Measurements from ENCODE around the gene PTK6. TPM values are rescaled to one million over a fixed set of nuclear protein-coding genes. Genes with fewer than 3 reads are reported as not detected.
"Not testable (repeated sequence)": the region's sequence is repeated elsewhere in the genome, so short reads cannot be mapped to it uniquely, and the experiment has no call there.

The PTK6 gene
- total RNA-seq, 2 donors from 2014 or later: 0.69 to 1.9 TPM

DNA sequence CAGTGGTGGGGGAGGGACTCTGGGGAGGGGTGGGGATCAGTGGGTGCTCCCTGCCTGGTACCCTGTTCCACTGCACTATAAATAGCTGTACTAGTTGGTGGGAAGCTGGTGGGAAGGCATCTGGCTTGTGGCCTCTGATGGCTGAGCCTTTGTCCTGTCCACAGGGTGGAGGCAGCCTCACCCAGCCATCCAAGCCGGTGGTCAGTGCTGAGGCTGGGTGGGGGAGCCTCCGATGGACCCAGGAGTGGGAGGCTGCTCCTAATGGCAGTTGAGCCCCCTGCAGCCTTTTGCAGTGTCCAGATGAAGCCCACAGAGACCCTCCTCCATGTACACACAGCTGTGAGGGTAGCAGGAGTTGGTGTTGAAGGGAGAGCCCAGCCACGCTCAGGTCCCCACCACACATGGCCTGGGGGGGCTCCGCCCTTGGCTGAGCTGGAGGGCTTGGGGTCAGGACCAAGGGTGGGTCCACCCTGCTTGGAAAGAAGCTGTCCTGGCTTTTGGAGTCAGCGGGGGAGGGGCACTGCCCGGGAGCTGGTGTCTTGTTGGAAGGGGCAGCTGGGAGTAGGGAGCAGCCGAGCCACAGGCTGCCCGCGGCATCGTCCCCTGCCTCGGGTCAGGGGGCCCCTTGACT is 14.1 kb downstream of the PTK6 start:
- Mint-ChIP-seq H3K9me3 (no peaks in the 10 kb centered on the region), H3K4me3 (no peak overlapping the region), H3K4me1 (peaks cover 8% of the 10 kb centered on the region), H3K36me3 (ENCODE audit: low read depth) (peaks cover 20% of the 10 kb centered on the region), H3K27ac (no peak overlapping the region), H3K27me3 (no peaks in the 10 kb centered on the region)
- ATAC-seq (replicated peaks): no peak

DNA sequence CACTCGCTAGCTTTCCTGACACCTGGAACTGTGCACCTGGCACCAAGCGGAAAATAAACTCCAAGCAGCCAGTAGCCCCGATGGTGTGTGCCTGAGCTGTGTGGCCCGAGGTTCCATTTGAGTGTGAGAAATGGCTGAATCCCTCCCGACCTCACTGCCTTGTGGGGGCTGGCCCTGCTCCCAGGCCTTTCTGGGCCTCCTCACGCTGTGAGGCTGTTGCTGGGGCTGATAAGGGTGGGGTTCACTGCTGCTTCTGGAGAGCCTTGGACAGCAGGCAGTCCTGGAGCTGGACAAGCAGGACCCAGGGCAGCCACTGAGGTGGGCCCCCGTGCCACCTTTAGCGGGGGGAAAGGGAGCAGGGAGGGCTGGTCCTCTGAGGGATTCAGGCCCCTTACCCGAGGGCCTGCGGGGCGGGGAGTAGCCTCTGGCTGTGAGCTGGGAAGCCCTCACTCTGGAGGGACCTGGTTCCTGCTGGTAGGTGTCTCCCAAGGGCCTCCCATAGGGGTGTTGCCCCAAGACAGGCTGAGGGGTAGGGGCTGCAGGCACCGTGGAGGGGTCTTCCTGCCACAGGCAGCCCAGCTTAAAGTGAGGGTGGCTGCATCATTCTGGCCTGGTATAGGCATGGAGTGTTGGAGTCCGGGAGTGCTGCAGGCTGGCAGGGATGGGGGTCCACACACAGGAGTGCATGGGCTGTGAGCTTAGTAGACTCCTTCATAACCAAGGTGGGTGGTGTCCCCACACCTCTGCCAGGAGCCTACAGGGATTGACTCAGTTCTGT is 14.9 kb downstream of the PTK6 start:
- no peaks in the 10 kb centered on the region for H3K27me3 Mint-ChIP-seq
- no peaks in the 10 kb centered on the region for H3K9me3 Mint-ChIP-seq
- peak overlapping the region; percentile 73 for H3K4me3 Mint-ChIP-seq
- no peak for ATAC-seq (replicated peaks)
- H3K27ac Mint-ChIP-seq: no peak overlapping the region
- peaks cover 8% of the 10 kb centered on the region for H3K4me1 Mint-ChIP-seq
- peaks cover 20% of the 10 kb centered on the region for H3K36me3 Mint-ChIP-seq (ENCODE audit: low read depth)

DNA sequence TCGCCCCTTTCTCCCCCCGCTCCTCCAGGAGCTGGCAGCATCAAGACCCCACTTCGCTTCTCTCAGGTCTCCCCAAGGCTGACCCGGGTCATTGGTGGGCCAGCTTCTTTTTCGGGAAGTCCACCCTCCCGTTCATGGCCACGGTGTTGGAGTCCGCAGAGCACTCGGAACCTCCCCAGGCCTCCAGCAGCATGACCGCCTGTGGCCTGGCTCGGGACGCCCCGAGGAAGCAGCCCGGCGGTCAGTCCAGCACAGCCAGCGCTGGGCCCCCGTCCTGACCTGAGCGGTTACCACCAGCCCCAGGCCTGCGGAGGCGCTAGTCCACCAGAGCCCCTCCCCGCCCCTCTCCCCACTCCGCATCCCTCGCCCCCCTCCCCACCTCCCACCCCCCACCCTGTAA is 15.6 kb downstream of the PTK6 start:
- Mint-ChIP-seq H3K4me1 (peaks cover 8% of the 10 kb centered on the region), H3K9me3 (no peaks in the 10 kb centered on the region), H3K27ac (no peak overlapping the region), H3K27me3 (no peaks in the 10 kb centered on the region), H3K36me3 (ENCODE audit: low read depth) (peaks cover 20% of the 10 kb centered on the region), H3K4me3 (peak overlapping the region; percentile 73)
- ATAC-seq (replicated peaks): no peak

DNA sequence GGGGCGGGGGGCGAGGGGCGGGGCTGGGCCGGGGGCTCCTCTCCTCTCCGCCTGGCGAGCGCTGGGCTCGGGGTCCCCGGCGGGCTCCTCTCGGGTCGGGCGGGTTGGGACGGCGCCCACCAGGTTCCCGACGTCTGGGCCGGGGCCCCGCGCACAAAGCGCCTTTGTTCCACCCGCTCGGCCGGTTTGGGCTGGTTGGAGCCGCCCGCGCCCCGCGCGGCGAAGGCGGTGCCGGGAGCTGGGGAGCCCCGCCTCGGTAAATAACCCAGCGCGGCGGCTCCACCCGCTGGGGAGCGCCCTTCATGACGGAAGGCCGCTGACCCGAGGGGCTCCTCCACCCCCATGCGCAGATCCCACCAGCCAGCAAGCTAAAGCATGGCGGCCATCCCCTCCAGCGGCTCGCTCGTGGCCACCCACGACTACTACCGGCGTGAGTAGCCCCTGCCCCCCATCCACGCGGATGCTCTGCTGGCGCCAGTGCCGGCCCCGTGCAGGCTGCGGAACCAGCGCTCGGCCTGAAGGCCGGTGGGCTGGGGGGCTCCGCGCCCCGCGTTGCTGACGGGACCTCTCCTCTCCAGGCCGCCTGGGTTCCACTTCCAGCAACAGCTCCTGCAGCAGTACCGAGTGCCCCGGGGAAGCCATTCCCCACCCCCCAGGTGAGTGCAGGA is 16.1 kb downstream of the PTK6 start:
- H3K27ac Mint-ChIP-seq: no peak overlapping the region
- no peaks in the 10 kb centered on the region for H3K9me3 Mint-ChIP-seq
- peaks cover 8% of the 10 kb centered on the region for H3K4me1 Mint-ChIP-seq
- peak; percentile 53 for ATAC-seq (replicated peaks)
- peaks cover 20% of the 10 kb centered on the region for H3K36me3 Mint-ChIP-seq (ENCODE audit: low read depth)
- H3K27me3 Mint-ChIP-seq: no peaks in the 10 kb centered on the region
- peak overlapping the region; percentile 73 for H3K4me3 Mint-ChIP-seq

DNA sequence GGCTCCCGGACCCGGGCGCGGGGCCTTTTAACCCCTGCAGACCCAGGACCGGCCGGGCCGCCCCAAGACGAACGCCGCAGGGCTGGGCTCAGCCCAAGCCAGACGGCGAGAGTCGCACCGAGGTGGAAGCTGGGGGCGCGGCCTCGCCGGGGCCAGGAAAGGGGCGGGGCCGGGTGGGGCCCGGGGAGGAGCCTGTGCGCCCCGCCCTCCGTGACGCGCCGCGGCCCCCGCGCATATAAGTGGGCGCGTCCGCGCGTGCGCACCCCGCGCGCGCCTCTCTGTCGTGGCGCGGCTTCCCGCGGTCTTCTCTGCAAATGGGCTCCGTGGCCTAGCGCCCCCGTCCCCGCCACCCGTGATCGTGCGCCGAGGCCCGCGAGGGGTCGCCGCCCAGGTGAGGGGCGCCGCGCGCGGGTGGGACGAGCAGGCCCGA is 16.7 kb downstream of the PTK6 start, which contains the start of gene PPDPF:
TSS of gene PPDPF (plus strand) at position 262 of the 430 bp plus-strand sequence. CDS start 544 bp downstream, outside the sequence.
- H3K27me3 Mint-ChIP-seq: no peaks in the 10 kb centered on the region
- no peaks in the 10 kb centered on the region for H3K9me3 Mint-ChIP-seq
- H3K4me3 Mint-ChIP-seq: peak within 1 kb of the TSS; percentile 73
- peak; percentile 92 for ATAC-seq (replicated peaks)
- peaks cover 20% of the 10 kb centered on the region for H3K36me3 Mint-ChIP-seq (ENCODE audit: low read depth)
- no peak within 1 kb of the TSS for H3K27ac Mint-ChIP-seq
- peaks cover 8% of the 10 kb centered on the region for H3K4me1 Mint-ChIP-seq

DNA sequence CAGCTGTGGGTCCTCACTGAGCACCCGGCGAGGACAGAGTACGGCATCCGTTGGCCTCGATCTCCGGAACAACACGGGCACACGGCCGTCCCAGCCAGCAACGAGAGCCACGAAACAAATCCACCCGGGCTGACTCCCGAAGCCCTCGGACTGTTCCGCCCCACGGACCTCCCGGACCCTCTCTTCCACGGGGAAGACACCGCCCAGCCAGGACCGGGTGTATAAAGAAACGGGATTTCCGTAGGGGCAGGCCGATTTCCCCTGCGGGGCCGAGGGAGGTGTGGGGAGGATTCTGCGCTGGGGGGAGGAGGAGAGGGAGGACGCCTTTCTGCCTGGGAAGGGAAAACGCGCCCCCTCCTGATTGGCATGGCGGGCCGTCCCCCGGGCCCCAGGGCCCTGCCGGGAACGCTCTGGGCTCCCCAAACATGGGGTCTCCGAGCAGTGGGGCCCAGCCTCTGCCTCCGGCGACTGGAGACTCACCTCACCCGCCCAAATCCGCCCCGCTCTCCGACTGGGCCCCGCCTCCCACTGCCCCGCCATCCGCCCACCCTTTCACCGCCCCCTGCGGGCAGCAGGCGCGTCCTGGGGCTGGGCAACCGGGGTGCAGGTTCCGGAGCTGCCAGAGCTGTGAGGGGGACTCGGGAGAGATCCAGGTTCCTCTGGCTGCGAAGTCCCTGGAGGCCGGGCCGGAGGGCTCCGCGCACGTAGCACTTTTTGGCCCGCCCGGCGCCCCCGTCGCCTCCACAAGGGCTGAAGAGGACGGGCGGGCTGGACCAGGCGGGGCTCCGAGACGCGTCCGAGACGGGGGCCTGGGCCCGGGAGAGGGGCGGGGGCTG is 17.3 kb downstream of the PTK6 start:
- no peaks in the 10 kb centered on the region for H3K9me3 Mint-ChIP-seq
- H3K27me3 Mint-ChIP-seq: peaks cover 3% of the 10 kb centered on the region
- peaks cover 20% of the 10 kb centered on the region for H3K36me3 Mint-ChIP-seq (ENCODE audit: low read depth)
- no peak overlapping the region for H3K27ac Mint-ChIP-seq
- peak; percentile 62 for ATAC-seq (replicated peaks)
- peaks cover 8% of the 10 kb centered on the region for H3K4me1 Mint-ChIP-seq
- peak overlapping the region; percentile 73 for H3K4me3 Mint-ChIP-seq

DNA sequence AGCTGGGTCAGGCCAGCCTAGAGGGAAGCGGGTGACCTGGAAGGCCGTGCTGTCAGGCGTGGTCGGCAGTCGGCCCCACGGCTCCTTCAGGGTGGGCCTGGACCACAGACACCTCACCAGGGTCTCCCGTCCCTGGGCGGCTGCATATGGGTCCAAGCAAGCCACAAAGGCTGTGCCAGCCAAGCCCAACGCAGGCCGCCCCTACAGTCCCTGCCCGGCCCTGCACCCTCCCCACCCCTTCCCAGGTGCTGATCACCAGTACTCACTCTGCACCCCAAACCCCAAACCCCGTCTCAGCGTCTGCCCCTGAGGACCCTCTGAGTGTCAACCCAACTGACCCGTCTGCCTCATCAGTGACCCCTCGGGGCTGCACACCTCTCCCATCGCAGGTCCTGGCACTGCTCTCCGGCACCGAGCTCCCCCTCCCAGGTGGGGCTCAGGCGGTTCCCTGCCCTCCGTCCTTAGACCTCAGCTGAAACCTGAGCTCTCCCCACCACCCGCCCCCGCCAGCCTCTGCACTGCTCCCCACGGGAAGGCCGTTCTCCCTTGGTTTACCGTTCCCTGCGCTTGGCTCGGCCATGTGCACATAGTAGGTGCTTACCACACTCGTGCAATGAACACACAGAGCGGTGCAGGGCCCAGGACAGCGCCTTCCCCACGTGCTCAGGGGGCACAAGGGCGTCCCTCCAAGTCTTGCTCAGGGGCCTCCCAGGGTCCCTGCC is 18.1 kb downstream of the PTK6 start:
- no peak overlapping the region for H3K27ac Mint-ChIP-seq
- H3K36me3 Mint-ChIP-seq (ENCODE audit: low read depth): peaks cover 20% of the 10 kb centered on the region
- H3K4me3 Mint-ChIP-seq: peak overlapping the region; percentile 73
- H3K4me1 Mint-ChIP-seq: peaks cover 8% of the 10 kb centered on the region
- peaks cover 3% of the 10 kb centered on the region for H3K27me3 Mint-ChIP-seq
- ATAC-seq (replicated peaks): no peak
- no peaks in the 10 kb centered on the region for H3K9me3 Mint-ChIP-seq

DNA sequence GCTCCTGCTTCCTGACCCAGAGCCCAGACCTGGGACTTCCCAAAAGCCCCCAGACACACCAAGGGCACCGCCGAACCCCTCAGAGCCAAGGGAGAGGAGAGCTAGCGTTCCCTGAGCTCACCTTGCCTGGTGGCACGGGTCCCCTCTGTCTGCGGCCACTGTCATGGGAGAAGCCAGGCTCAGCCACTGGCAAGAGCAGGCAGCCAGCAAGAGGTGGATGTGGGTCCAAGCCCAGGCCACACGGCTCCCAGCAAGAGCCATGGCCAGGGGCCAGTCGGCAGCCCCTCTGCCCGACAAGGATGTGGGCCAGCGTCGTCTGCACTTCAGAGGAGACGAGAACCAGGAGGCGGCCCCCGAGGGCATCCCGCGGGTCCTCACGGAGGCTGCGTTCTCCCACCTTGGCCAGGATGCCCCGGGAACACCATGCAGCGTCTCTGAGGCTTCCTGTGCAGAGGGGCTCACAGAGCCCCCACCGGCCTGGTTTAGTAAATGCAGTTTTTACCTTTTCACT is 18.8 kb downstream of the PTK6 start:
- no peak overlapping the region for H3K27ac Mint-ChIP-seq
- peaks cover 4% of the 10 kb centered on the region for H3K4me1 Mint-ChIP-seq
- no peak for ATAC-seq (replicated peaks)
- peak overlapping the region; percentile 29 for H3K4me3 Mint-ChIP-seq
- H3K9me3 Mint-ChIP-seq: no peaks in the 10 kb centered on the region
- peaks cover 14% of the 10 kb centered on the region for H3K36me3 Mint-ChIP-seq (ENCODE audit: low read depth)
- H3K27me3 Mint-ChIP-seq: peaks cover 4% of the 10 kb centered on the region

DNA sequence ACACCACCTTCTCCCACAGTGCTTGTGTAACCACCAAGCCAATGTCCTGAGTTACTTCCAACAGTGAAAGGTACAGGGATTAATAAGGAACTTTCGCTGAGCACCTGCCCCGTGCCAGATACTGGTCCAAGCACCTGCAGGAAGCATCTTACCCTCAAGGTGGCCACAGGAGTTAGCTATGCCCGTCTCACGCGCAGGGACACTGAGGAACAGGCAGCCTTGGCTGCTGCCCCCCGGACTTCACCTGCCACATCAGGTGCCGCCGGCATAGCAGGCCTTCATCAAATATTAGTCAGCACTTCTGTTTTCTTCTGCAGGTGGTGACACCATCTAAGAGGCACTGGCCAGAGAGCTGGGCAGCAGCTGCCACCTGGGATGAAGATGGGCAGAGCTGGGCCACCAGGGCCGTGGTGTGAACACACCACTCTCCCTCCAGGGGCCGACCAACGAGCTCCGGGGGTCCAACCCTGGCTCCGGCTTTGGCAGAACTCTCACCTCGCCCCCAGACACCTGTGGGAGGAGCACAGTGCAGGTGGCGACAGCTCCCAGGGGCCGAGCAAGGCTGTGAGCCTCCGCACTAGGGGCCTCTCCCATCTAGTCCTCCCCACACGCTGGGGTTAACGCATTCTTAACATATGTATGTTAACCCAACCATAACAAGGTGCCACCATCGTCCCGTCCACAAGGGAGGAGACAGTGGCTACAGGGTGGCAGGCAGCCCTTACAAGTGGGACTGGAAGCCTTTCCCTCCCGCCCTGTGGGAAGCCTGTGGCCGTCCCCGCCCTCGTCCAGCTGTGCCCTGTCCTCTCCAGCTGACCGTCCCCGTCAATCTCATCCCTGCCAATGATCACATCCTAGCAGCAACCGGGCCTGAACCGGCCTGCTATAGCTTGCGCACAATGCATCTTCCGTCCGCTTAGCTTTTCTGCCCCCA is 19.5 kb downstream of the PTK6 start:
- H3K27me3 Mint-ChIP-seq: peaks cover 12% of the 10 kb centered on the region
- no peak for ATAC-seq (replicated peaks)
- H3K36me3 Mint-ChIP-seq (ENCODE audit: low read depth): peaks cover 8% of the 10 kb centered on the region
- no peak overlapping the region for H3K27ac Mint-ChIP-seq
- peaks cover 3% of the 10 kb centered on the region for H3K4me1 Mint-ChIP-seq
- no peaks in the 10 kb centered on the region for H3K9me3 Mint-ChIP-seq
- peak overlapping the region; percentile 29 for H3K4me3 Mint-ChIP-seq

DNA sequence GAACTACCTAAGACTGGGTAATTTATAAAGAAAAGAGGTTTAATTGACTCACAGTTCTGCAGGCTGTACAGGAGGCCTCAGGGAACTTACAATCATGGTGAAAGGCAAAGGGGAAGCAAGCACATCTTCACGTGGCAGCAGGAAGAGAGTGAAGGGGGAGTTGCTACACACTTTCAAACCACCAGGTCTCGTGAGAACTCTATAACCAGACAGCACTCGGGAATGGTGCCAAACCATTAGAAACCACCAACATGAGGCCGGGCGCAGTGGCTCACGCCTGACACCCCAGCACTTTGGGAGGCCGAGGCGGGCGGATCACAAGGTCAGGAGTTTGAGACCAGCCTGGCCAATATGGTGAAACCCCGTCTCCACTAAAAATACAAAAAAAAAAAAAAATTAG is 22.7 kb downstream of the PTK6 start:
- H3K36me3 Mint-ChIP-seq (ENCODE audit: low read depth); H3K4me1 Mint-ChIP-seq; ATAC-seq (replicated peaks); H3K9me3 Mint-ChIP-seq; H3K4me3 Mint-ChIP-seq; H3K27ac Mint-ChIP-seq: not testable (repeated sequence)
- H3K27me3 Mint-ChIP-seq: peaks cover 21% of the 10 kb centered on the region

DNA sequence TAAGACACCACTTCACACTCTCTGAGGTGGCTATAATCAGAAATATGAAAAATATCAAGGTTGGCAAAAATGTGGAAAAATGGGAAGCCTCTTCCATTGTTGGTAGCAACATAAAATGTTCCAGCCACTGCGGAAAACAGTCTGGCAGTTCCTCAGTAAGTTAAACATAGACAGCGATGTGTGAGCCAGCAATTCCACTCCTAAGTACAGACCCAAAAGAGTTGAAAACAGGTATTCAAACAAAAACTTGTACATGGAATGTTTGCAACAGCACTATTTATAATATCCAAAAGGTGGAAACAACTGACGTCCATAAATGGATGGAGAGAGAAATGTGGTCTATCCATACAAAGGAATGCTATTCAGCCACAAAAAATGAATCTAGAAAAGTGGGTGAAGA is 24.0 kb downstream of the PTK6 start:
- no peak for ATAC-seq (replicated peaks)
- Mint-ChIP-seq H3K4me1 (no peaks in the 10 kb centered on the region), H3K27me3 (peaks cover 27% of the 10 kb centered on the region), H3K4me3 (no peak overlapping the region), H3K9me3 (no peaks in the 10 kb centered on the region), H3K36me3 (ENCODE audit: low read depth) (no peaks in the 10 kb centered on the region), H3K27ac (no peak overlapping the region)

DNA sequence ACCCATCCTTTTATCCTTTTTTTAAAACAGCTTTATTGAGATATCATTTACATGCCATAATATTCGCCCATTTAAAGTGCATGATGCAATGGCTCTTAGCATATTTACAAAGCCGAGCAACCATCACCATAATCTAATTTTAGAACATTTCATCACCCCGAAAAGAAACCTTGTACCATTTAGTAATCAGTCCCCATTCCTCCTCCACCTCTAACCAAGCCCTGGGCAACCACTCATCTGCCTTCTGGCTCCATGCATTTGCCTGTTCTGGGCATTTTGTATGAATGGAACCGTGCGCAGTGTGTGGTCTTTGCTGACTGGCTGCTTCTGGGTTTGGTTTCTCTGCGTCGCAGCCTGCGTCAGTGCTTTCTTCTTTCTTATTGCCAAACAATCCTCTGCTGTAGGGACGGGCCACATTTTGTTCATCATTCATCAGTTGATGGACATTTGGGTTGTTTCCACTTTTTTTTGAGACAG is 28.1 kb downstream of the PTK6 start:
- peaks cover 2% of the 10 kb centered on the region for H3K9me3 Mint-ChIP-seq
- H3K27ac Mint-ChIP-seq: no peak overlapping the region
- no peak overlapping the region for H3K4me3 Mint-ChIP-seq
- ATAC-seq (replicated peaks): no peak
- no peaks in the 10 kb centered on the region for H3K36me3 Mint-ChIP-seq (ENCODE audit: low read depth)
- H3K4me1 Mint-ChIP-seq: no peaks in the 10 kb centered on the region
- peaks cover 31% of the 10 kb centered on the region for H3K27me3 Mint-ChIP-seq

Data from activated T-helper 17 cell treated with anti-CD3 and anti-CD28 coated beads, Interleukin-2, amount 50 U/mL, for 72 hours (primary cell).